ENCODE data around the gene ITPR3. TPM values are rescaled to one million over a fixed set of nuclear protein-coding genes. Genes with fewer than 3 reads are reported as not detected.

Gene ITPR3
- total and polyA plus RNA-seq, 2 of the 13 experiments (the other 11 are each of a cell fraction or from before 2014, with no cell fraction given): 3.8 to 21.4 TPM

DNA sequence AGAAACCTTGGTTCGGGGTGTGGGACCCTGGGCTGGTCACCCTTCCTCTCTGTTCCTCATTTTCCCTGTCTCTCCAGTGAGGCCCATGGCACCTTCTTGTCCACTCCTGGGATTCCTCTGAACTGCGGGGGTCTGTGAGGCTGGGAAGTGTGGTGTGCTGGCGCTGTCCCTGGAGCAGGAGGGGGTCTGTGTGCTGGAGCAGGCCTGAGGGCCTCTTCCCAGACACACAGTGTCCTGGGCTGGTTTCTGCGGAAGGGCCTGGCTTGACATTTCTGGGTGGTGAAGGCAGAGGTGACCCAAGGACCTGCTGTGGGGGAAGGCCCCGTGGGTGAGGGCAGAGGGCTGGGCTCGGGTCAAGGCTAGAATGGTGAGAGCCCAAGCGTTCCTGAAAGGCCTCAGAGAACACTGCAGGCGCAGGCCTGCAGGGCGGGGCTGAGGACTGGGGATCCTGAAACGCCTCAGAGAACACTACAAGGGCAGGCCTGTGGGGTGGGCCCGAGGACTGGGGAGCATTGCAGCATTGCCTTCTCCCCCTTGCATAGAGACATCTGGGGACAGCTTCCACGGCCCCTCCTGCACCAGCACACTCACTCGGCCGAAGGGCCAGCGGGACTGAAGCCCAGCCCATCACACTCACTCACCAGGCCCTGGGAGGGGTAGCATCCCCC, 30.5 kb upstream of the ITPR3 start (continued):
- TF ChIP-seq HNRNPK (IDR thresholded peaks at IDR 0.05; ENCODE audit: low read depth, low read length, poor library complexity, severe bottlenecking): no peak
- TF ChIP-seq ZNF20 (CRISPR knock-in tag; IDR thresholded peaks at IDR 0.05): no peak
- TF ChIP-seq, protein P1, sequence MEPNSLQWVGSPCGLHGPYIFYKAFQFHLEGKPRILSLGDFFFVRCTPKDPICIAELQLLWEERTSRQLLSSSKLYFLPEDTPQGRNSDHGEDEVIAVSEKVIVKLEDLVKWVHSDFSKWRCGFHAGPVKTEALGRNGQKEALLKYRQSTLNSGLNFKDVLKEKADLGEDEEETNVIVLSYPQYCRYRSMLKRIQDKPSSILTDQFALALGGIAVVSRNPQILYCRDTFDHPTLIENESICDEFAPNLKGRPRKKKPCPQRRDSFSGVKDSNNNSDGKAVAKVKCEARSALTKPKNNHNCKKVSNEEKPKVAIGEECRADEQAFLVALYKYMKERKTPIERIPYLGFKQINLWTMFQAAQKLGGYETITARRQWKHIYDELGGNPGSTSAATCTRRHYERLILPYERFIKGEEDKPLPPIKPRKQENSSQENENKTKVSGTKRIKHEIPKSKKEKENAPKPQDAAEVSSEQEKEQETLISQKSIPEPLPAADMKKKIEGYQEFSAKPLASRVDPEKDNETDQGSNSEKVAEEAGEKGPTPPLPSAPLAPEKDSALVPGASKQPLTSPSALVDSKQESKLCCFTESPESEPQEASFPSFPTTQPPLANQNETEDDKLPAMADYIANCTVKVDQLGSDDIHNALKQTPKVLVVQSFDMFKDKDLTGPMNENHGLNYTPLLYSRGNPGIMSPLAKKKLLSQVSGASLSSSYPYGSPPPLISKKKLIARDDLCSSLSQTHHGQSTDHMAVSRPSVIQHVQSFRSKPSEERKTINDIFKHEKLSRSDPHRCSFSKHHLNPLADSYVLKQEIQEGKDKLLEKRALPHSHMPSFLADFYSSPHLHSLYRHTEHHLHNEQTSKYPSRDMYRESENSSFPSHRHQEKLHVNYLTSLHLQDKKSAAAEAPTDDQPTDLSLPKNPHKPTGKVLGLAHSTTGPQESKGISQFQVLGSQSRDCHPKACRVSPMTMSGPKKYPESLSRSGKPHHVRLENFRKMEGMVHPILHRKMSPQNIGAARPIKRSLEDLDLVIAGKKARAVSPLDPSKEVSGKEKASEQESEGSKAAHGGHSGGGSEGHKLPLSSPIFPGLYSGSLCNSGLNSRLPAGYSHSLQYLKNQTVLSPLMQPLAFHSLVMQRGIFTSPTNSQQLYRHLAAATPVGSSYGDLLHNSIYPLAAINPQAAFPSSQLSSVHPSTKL (CRISPR knock-in tag; IDR thresholded peaks at IDR 0.05): peak; percentile 50; the same call in 1 of the 2 replicates
- TF ChIP-seq, protein P2, sequence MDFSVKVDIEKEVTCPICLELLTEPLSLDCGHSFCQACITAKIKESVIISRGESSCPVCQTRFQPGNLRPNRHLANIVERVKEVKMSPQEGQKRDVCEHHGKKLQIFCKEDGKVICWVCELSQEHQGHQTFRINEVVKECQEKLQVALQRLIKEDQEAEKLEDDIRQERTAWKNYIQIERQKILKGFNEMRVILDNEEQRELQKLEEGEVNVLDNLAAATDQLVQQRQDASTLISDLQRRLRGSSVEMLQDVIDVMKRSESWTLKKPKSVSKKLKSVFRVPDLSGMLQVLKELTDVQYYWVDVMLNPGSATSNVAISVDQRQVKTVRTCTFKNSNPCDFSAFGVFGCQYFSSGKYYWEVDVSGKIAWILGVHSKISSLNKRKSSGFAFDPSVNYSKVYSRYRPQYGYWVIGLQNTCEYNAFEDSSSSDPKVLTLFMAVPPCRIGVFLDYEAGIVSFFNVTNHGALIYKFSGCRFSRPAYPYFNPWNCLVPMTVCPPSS (IDR thresholded peaks at IDR 0.05): no peak
- TF ChIP-seq POLR2A (IDR thresholded peaks at IDR 0.05; ENCODE audit: insufficient read depth in 1 of 2, low read depth in 2 of 2, low read length in 2 of 2): peak in 1 of 2 experiments; percentile 32; a peak in 1 of 4 replicates
- TF ChIP-seq ZNF883 (CRISPR knock-in tag; IDR thresholded peaks at IDR 0.05; ENCODE audit: not compliant biosample characterization): peak; percentile 54
- TF ChIP-seq FOXJ3 (CRISPR knock-in tag; IDR thresholded peaks at IDR 0.05; ENCODE audit: borderline replicate concordance): no peak
- peak; percentile 93 to 94 for TF ChIP-seq NR2F1 (CRISPR knock-in tag; IDR thresholded peaks at IDR 0.05)
- TF ChIP-seq, protein P3, sequence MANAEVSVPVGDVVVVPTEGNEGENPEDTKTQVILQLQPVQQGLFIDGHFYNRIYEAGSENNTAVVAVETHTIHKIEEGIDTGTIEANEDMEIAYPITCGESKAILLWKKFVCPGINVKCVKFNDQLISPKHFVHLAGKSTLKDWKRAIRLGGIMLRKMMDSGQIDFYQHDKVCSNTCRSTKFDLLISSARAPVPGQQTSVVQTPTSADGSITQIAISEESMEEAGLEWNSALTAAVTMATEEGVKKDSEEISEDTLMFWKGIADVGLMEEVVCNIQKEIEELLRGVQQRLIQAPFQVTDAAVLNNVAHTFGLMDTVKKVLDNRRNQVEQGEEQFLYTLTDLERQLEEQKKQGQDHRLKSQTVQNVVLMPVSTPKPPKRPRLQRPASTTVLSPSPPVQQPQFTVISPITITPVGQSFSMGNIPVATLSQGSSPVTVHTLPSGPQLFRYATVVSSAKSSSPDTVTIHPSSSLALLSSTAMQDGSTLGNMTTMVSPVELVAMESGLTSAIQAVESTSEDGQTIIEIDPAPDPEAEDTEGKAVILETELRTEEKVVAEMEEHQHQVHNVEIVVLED (CRISPR knock-in tag; IDR thresholded peaks at IDR 0.05; ENCODE audit: borderline replicate concordance): 0 out of 2 replicates have a peak, but pooled peaks have one; percentile 6
- no peak for TF ChIP-seq ATRX (CRISPR knock-in tag; IDR thresholded peaks at IDR 0.05; ENCODE audit: borderline replicate concordance)
- TF ChIP-seq CC2D1A (CRISPR knock-in tag; IDR thresholded peaks at IDR 0.05): no peak
- 0 out of 2 replicates have a peak, but pooled peaks have one; percentile 21 for TF ChIP-seq ZNF598 (CRISPR knock-in tag; IDR thresholded peaks at IDR 0.05; ENCODE audit: borderline replicate concordance)
- no peak for TF ChIP-seq KDM5A (IDR thresholded peaks at IDR 0.05; ENCODE audit: borderline replicate concordance, low read length)
- TF ChIP-seq, protein P4, sequence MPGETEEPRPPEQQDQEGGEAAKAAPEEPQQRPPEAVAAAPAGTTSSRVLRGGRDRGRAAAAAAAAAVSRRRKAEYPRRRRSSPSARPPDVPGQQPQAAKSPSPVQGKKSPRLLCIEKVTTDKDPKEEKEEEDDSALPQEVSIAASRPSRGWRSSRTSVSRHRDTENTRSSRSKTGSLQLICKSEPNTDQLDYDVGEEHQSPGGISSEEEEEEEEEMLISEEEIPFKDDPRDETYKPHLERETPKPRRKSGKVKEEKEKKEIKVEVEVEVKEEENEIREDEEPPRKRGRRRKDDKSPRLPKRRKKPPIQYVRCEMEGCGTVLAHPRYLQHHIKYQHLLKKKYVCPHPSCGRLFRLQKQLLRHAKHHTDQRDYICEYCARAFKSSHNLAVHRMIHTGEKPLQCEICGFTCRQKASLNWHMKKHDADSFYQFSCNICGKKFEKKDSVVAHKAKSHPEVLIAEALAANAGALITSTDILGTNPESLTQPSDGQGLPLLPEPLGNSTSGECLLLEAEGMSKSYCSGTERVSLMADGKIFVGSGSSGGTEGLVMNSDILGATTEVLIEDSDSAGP (CRISPR knock-in tag; IDR thresholded peaks at IDR 0.05; ENCODE audit: borderline replicate concordance): peak; percentile 3; the same call in 1 of the 2 replicates
- TF ChIP-seq ZNF761 (CRISPR knock-in tag; conservative IDR thresholded peaks at IDR 0.05): no peak; the same call in 1 of the 2 replicates
- TF ChIP-seq, protein P5, sequence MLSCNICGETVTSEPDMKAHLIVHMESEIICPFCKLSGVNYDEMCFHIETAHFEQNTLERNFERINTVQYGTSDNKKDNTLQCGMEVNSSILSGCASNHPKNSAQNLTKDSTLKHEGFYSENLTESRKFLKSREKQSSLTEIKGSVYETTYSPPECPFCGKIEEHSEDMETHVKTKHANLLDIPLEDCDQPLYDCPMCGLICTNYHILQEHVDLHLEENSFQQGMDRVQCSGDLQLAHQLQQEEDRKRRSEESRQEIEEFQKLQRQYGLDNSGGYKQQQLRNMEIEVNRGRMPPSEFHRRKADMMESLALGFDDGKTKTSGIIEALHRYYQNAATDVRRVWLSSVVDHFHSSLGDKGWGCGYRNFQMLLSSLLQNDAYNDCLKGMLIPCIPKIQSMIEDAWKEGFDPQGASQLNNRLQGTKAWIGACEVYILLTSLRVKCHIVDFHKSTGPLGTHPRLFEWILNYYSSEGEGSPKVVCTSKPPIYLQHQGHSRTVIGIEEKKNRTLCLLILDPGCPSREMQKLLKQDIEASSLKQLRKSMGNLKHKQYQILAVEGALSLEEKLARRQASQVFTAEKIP (CRISPR knock-in tag; IDR thresholded peaks at IDR 0.05; ENCODE audit: borderline replicate concordance): no peak

All from HepG2 (cell line).